ENCODE data around the gene TGIF1.
"Not testable (repeated sequence)": the region's sequence is repeated elsewhere in the genome, so short reads cannot be mapped to it uniquely, and the experiment has no call there.

TGIF1 gene

DNA sequence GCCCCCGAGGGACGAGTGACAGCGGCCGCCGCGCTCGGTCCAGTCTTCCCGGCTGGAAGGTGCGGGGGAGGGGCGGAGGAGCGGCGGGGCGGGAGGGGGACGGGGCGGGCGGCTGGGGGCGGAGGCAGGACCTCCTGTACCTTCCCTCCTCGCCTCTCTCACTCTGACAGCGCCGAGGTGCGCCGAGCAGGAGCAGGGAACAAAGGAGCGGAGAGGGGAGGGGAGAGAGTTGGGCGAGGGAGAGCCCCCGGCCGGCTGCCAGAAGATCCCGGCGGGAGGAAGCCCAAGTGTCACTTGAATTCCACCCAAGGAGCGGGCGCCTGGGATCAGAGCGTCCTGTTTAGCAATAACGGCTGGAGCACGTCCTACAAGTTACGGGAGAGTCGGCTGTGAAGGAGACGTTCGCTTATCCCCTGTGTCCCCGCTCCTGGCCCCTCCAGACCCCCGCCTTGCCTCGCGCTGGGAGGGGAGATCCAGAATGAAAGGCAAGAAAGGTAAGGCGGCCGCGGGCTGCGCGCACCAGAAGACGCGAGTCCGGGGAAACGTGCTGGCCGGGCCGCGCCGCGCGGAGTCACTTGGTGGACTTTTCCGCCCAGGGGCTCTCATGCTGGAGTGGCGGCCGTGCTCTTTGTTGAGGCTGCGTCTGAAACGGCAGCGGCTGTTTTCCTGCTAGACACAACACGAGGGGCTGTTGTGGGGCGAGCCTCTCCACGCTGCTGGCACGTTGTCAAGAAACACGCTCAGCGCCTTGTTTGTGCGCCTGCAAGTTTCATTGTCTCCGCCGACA, at the start of gene TGIF1:
TSS of gene TGIF1 (plus strand) at position 161 of the 787 bp plus-strand sequence. CDS start at position 479, 318 bp downstream.
- H3K27ac Mint-ChIP-seq = peak within 1 kb of the TSS; percentile 99
- intact Hi-C loops (cut with micrococcal nuclease) = loop anchor here (5.0 to 10.0 kb wide), 2 partner anchors 212 to 425 kb away; no protein-coding TSS in a partner anchor
- no peaks in the 10 kb centered on the region for H3K27me3 Mint-ChIP-seq
- peaks cover 43% of the 10 kb centered on the region for H3K36me3 Mint-ChIP-seq (ENCODE audit: low read depth)
- H3K4me3 Mint-ChIP-seq = peak within 1 kb of the TSS; percentile 90
- peaks cover 32% of the 10 kb centered on the region for H3K4me1 Mint-ChIP-seq (ENCODE audit: low read depth)
- H3K9me3 Mint-ChIP-seq = no peaks in the 10 kb centered on the region

DNA sequence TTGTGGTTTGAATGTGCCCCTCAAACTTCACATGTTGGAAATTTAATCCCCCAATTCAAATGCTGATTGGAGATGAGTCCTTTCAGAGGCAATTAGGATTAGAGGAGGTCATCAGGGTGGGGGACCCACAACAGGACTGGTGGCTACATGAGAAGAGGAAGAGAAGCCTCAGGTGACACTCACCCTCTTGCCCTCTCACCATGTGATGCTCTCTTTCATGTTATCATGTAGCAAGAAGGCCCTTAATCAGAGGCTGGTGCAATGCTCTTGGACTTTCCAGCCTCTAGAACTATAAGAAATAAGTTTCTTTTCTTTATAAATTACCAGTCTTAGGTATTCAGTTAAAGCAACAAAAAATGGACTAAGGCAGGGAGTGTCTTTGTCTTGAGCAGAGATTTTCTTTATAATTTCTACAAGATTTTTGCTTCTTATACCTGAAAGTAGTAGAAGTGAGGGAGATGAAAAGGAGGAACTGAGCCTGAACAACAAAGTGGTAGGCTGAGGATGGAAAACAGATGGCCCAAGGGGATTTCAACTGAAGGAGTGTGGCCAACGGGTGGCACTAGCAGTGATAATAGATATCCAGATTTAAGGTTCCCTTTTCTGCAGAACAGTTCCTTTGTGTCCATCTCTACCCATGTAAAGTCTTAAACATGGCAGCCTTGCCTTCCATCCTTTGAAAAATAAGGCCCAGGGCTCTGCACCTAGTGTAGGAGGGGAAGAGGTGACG, 49.2 kb upstream of the TGIF1 start:
- H3K4me1 Mint-ChIP-seq (ENCODE audit: low read depth) = peaks cover 15% of the 10 kb centered on the region
- no peaks in the 10 kb centered on the region for H3K27me3 Mint-ChIP-seq
- intact Hi-C loops (cut with micrococcal nuclease) = no loop called here

DNA sequence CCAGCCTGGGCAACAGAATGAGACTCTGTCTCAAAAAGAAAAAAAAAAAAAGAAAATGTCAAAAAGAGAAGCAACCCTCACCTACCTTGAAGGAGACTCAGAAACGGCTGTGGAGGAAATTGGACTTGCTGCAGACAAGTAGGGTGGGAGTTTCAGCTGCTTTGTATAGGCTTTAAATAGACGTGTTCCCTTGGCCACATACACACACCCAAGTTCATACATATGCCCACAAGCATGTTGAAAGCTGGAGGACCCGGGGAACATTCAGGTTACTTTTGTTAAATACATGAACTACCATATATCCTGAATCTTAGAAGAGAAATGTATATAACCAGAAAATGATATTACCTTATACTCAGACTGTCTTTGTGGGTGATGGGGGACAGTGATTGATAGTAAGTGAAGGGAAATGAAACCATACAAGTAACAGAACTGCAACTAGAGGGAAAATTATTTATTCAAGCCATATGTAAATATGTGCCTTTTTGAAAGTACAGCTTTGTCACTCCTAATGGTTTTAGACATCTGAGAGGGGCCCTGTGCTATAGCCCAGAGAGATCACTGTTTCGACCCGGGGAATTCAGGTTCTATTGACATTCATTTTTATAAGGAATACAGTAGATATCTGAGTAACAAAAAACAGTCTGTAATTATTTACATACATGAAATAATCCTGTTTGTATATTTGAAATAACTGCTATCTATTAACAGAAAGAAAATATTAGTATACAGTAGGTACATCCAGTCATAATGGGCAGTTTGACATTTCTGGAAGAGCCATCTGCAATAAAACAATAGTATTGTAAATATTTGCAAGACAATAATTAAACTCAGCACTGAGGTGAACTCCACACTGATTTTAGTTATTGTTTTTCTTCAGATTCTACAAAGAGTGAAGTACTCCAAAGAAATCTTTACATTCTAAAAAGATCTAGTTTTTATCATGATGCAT, 48.0 kb upstream of the TGIF1 start:
- intact Hi-C loops (cut with micrococcal nuclease) = no loop called here
- H3K27ac Mint-ChIP-seq = no peak overlapping the region
- peaks cover 23% of the 10 kb centered on the region for H3K4me1 Mint-ChIP-seq (ENCODE audit: low read depth)
- no peaks in the 10 kb centered on the region for H3K36me3 Mint-ChIP-seq (ENCODE audit: low read depth)
- H3K9me3 Mint-ChIP-seq = no peaks in the 10 kb centered on the region
- no peak overlapping the region for H3K4me3 Mint-ChIP-seq
- no peaks in the 10 kb centered on the region for H3K27me3 Mint-ChIP-seq

More for the DNA sequence above, 49.2 kb upstream of the TGIF1 start:
- Mint-ChIP-seq H3K36me3 (ENCODE audit: low read depth) (no peaks in the 10 kb centered on the region), H3K27ac (no peak overlapping the region), H3K4me3 (no peak overlapping the region), H3K9me3 (no peaks in the 10 kb centered on the region)

DNA sequence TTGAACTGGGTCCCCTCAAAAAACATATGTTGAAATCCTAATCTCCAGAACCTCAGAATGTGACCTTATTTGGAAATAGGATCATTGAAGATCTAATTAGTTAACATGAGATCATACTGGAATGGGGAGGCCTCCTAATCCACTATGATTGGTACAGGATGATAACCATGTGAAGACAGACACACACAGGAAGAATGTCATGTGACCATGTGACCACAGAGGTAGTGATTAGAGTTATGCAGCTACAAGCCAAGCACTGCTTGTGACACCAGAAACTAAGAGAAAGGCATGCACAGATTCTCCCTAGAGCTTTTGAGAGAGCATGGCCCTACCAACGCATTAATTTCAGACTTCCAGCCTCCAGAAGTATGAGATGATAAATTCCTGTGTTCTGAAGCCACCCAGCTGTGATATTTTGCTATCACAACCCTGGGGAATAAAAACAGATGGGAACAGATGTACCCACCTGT, 47.0 kb upstream of the TGIF1 start:
- no peaks in the 10 kb centered on the region for H3K9me3 Mint-ChIP-seq
- H3K27me3 Mint-ChIP-seq = no peaks in the 10 kb centered on the region
- no peak overlapping the region for H3K4me3 Mint-ChIP-seq
- intact Hi-C loops (cut with micrococcal nuclease) = no loop called here
- peaks cover 23% of the 10 kb centered on the region for H3K4me1 Mint-ChIP-seq (ENCODE audit: low read depth)
- no peaks in the 10 kb centered on the region for H3K36me3 Mint-ChIP-seq (ENCODE audit: low read depth)
- H3K27ac Mint-ChIP-seq = no peak overlapping the region

DNA sequence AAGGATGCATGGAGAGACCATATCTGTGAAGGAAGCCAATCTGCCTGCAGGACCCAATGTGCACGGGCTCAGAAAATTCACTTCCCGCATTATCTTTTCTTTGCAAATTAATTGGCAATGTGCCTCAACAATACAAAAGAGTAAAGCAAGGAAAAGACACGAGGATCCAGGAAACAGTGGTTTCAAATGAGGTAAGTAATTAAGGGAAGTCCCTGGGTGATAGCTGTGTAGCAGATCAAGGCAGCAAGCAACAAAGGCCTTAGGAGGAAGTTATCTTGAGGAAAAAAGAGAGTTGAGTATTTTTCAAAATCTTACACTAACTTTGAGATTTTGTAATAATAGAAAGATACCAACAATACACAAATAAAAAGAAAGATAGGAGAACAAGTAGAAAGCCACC, 44.3 kb upstream of the TGIF1 start:
- H3K9me3 Mint-ChIP-seq = no peaks in the 10 kb centered on the region
- intact Hi-C loops (cut with micrococcal nuclease) = no loop called here
- H3K27ac Mint-ChIP-seq = no peak overlapping the region
- peaks cover 22% of the 10 kb centered on the region for H3K4me1 Mint-ChIP-seq (ENCODE audit: low read depth)
- no peaks in the 10 kb centered on the region for H3K36me3 Mint-ChIP-seq (ENCODE audit: low read depth)
- no peak overlapping the region for H3K4me3 Mint-ChIP-seq
- H3K27me3 Mint-ChIP-seq = peaks cover under 1% of the 10 kb centered on the region

DNA sequence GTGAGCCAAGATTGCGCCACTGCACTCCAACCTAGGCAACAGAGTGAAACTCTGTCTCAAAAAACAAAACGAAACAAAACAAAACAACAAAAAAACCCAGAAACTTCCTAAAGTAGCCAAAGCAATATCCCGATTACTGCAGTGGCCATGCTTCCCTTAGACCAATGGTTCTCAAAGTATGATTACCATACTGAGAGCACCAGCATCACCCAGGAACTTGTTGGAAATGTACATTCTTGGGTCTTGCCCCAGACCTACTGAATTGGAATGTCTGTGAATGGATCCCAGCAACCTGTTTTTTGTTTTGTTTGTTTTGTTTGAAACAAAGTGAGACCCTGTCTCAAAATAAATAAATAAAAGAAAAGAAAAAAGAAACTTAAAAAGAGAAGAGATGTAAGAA, 41.9 kb upstream of the TGIF1 start:
- H3K4me1 Mint-ChIP-seq (ENCODE audit: low read depth) = peaks cover 25% of the 10 kb centered on the region
- intact Hi-C loops (cut with micrococcal nuclease) = no loop called here
- H3K27ac Mint-ChIP-seq = no peak overlapping the region
- H3K27me3 Mint-ChIP-seq = peaks cover 14% of the 10 kb centered on the region
- H3K4me3 Mint-ChIP-seq = no peak overlapping the region
- H3K9me3 Mint-ChIP-seq = no peaks in the 10 kb centered on the region
- H3K36me3 Mint-ChIP-seq (ENCODE audit: low read depth) = no peaks in the 10 kb centered on the region

DNA sequence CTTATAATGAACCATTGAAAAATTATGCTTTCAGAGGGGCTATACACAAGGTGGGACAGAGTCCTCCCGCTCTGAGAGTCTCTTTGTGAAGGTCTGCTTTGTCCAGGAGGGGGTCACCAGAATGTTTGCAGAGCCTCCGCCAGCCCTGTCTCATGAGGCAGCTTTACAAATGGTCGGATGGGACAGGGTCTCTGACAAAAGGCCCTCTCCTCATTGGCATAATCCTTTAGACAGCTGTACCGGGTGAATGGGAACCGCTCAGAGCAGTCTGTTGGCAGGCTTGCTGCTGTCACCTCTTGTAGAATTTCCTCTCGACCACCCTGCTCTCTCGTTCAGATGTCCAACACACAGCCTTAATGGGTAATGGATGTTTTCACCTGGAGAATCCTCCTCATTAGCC, 40.2 kb upstream of the TGIF1 start:
- intact Hi-C loops (cut with micrococcal nuclease) = no loop called here
- peaks cover 14% of the 10 kb centered on the region for H3K27me3 Mint-ChIP-seq

DNA sequence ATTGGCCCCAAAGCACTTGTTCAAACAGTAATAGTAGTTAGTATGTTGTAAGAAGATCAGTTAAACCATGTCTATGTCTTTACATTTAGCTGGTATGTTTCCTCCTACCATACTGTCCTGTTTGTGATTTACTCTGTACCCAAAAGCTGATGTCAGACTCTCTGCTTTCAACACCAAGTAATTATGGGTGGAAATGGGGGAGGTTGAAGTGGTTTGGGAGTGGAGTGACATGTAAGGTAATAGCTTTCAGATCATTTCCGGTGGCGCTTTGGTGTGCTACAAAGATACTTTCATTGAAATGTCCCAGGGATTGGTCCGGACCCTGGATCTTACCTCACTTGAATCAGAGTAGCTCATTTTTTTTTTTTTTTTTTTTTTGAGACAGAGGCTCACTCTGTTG, 39.7 kb upstream of the TGIF1 start:
- no peaks in the 10 kb centered on the region for H3K36me3 Mint-ChIP-seq (ENCODE audit: low read depth)
- no peak overlapping the region for H3K27ac Mint-ChIP-seq
- H3K27me3 Mint-ChIP-seq = peaks cover 14% of the 10 kb centered on the region
- H3K4me3 Mint-ChIP-seq = no peak overlapping the region
- intact Hi-C loops (cut with micrococcal nuclease) = no loop called here
- H3K9me3 Mint-ChIP-seq = no peaks in the 10 kb centered on the region
- peaks cover 23% of the 10 kb centered on the region for H3K4me1 Mint-ChIP-seq (ENCODE audit: low read depth)

More for the DNA sequence above, 40.2 kb upstream of the TGIF1 start:
- Mint-ChIP-seq H3K4me3 (no peak overlapping the region), H3K9me3 (no peaks in the 10 kb centered on the region), H3K36me3 (ENCODE audit: low read depth) (no peaks in the 10 kb centered on the region), H3K27ac (no peak overlapping the region), H3K4me1 (ENCODE audit: low read depth) (peaks cover 25% of the 10 kb centered on the region)

DNA sequence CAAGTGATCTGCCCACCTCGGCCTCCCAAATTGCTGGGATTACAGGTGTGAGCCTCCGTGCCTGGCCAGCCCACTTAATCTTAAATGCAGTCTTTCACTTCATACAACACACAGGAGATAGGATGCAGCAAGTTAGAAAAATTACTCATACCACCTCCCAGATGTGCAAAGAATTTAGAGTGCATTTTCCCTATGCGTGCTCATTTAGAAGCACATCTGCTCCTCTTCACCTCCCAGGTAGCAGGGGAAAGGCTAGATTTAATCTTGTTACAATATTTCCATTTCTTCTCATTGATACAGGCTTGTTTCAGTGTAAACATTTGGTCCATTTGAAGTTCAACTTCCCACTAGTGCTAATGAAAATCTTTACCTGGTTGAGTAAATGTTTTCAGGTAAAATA, 39.1 kb upstream of the TGIF1 start:
- intact Hi-C loops (cut with micrococcal nuclease); H3K9me3 Mint-ChIP-seq; H3K36me3 Mint-ChIP-seq (ENCODE audit: low read depth); H3K4me3 Mint-ChIP-seq; H3K27ac Mint-ChIP-seq: not testable (repeated sequence)
- peaks cover 17% of the 10 kb centered on the region for H3K4me1 Mint-ChIP-seq (ENCODE audit: low read depth)
- H3K27me3 Mint-ChIP-seq = peaks cover 14% of the 10 kb centered on the region

DNA sequence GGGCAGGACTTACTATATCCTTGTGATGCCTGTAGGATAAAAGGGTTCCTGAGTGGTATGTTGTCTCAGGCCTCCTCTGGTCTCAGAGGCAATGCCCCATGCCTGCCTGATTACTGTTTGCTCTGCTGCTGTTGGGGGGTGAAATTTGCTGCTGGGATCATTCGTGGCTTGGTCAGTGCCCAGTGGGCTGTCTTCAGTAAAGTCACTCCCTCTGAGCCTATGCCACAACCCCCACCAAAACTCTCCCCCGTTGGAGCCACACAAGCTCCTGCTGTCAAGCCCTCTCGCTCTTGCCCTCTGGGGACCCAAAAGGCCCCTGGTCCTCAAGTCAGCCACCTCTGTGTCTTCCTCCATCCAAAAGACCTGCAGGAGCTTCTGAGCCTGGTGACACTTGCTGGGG, 38.6 kb upstream of the TGIF1 start:
- Mint-ChIP-seq H3K27me3 (peaks cover 14% of the 10 kb centered on the region), H3K4me3 (no peak overlapping the region), H3K27ac (no peak overlapping the region), H3K36me3 (ENCODE audit: low read depth) (no peaks in the 10 kb centered on the region), H3K4me1 (ENCODE audit: low read depth) (peaks cover 12% of the 10 kb centered on the region), H3K9me3 (no peaks in the 10 kb centered on the region)
- intact Hi-C loops (cut with micrococcal nuclease) = no loop called here

DNA sequence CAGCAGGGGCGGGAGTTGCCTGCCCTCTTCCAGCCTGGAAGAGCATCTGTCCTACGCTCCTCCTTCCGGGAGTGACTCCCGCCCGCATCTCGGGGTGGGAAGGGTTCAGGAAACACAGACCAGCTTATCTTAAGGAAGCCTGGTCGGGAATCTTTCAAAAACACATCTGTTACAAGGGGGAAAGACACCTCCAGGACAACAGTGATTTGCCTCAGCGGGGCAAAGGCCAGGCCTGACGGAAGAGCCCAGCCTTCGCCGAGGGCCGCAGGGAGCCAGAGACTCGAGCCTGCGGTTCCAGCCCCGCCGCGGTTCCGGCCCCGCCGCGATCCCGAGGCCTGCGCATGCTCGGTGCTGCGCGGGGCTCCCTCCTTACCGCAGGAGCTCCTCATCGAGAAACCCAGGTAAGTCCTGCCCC, 38.1 kb upstream of the TGIF1 start:
- intact Hi-C loops (cut with micrococcal nuclease) = no loop called here
- Mint-ChIP-seq H3K4me1 (ENCODE audit: low read depth) (peaks cover 10% of the 10 kb centered on the region), H3K27ac (no peak overlapping the region), H3K36me3 (ENCODE audit: low read depth) (no peaks in the 10 kb centered on the region), H3K9me3 (no peaks in the 10 kb centered on the region), H3K27me3 (peaks cover 14% of the 10 kb centered on the region), H3K4me3 (peak overlapping the region; percentile 52)

DNA sequence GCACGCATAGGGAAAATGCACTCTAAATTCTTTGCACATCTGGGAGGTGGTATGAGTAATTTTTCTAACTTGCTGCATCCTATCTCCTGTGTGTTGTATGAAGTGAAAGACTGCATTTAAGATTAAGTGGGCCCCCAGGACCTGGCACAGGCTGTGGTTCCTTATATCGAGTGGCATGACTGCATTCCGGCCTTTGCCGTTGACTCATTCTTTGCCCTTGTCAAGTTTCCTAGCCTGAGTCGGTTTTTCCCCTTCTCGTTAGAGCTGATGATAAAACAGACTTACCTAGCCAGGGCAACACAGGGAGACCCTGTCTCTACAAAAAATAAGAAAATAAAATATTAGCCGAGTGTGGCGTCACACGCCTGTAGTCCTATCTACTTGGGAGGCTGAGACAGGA, 37.4 kb upstream of the TGIF1 start:
- intact Hi-C loops (cut with micrococcal nuclease); H3K4me3 Mint-ChIP-seq; H3K4me1 Mint-ChIP-seq (ENCODE audit: low read depth); H3K27ac Mint-ChIP-seq; H3K36me3 Mint-ChIP-seq (ENCODE audit: low read depth); H3K9me3 Mint-ChIP-seq: not testable (repeated sequence)
- H3K27me3 Mint-ChIP-seq = peaks cover 14% of the 10 kb centered on the region

DNA sequence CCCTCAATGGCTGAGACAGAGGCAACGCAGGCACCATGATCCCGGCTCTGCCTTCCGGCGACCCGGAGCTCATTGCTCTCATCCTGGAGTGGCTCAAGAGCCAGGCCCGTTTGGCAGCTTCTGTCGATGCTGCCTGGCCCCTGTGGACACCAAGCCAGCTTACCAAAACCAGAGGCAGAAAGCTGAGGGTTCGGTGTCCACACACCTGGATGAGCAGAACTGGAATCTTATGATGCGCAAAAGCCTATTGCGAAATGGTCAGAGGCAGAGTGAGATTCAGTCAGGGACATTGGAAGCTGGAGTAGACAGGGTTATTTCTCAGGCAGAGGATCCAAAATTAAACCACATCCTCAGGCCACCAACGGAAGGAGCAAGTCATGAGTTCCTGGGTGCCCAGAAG, 34.9 kb upstream of the TGIF1 start:
- no peak overlapping the region for H3K27ac Mint-ChIP-seq
- peaks cover 14% of the 10 kb centered on the region for H3K27me3 Mint-ChIP-seq
- H3K4me1 Mint-ChIP-seq (ENCODE audit: low read depth) = peaks cover 10% of the 10 kb centered on the region
- H3K4me3 Mint-ChIP-seq = no peak overlapping the region
- no peaks in the 10 kb centered on the region for H3K36me3 Mint-ChIP-seq (ENCODE audit: low read depth)
- intact Hi-C loops (cut with micrococcal nuclease) = no loop called here
- no peaks in the 10 kb centered on the region for H3K9me3 Mint-ChIP-seq
